HEK293 (cell line): ENCODE results near the gene WASF2.

Source experiments
- CTCF ChIA-PET: fragments of 350-600 bp; formaldehyde crosslinking; extraction: SDS; loops from one replicate; lab custom pipeline; 2021; ENCODE audit warnings: antibody characterized with exemption; lab: Yijun Ruan, JAX
- POLR2A ChIA-PET: fragments of 300-600 bp; formaldehyde crosslinking; extraction: SDS; loops from one replicate; lab custom pipeline; 2020; ENCODE audit warnings: antibody characterized with exemption, inconsistent platforms; lab: Yijun Ruan, JAX
- H3K27ac ChIP-seq: fragments of 200-500 bp; sonication (Bioruptor generic); 2 replicates; pipeline ENCODE4 v1.5.1; 2014; ENCODE audit warnings: low read depth, low read length, control low read depth, inconsistent platforms; ENCODE audit errors: extremely low read depth
- H3K36me3 ChIP-seq, 2 experiments: fragments of 200-500 bp in 1 of 2; sonication (Bioruptor generic) in 1 of 2; 1 replicate in 1 of 2; 2 replicates in 1 of 2; pipeline ENCODE4 v1.5.1; 2014 to 2017; ENCODE audit warnings: inconsistent platforms in 2 of 2, low read length in 2 of 2; ENCODE audit not compliant: control insufficient read depth in 2 of 2, insufficient read depth in 1 of 2
- H3K4me1 ChIP-seq: fragments of 200-500 bp; sonication (Bioruptor generic); 2 replicates; pipeline ENCODE4 v1.5.1; 2014; ENCODE audit warnings: mild to moderate bottlenecking, low read length, inconsistent platforms; ENCODE audit not compliant: control insufficient read depth, insufficient read depth
- H3K4me3 ChIP-seq: 2 replicates; pipeline ENCODE4 v1.5.1; 2011; ENCODE audit warnings: low read depth, mild to moderate bottlenecking, control low read depth, low read length, moderate library complexity
- H3K9me3 ChIP-seq: fragments of 200-500 bp; sonication (Bioruptor generic); 2 replicates; pipeline ENCODE4 v1.5.1; 2014; ENCODE audit warnings: low read depth, low read length, inconsistent platforms; ENCODE audit not compliant: control insufficient read depth, insufficient read depth
- GFI1B ChIP-seq: fragments of 450-650 bp; formaldehyde crosslinking; IDR thresholded peaks from 2 replicates; pipeline ENCODE4 v1.5.1; 2016; ENCODE audit warnings: missing biosample characterization, missing genetic modification characterization
- ZBTB8A ChIP-seq: fragments of 450-650 bp; formaldehyde crosslinking; IDR thresholded peaks from 2 replicates; pipeline ENCODE4 v1.5.1; 2016; ENCODE audit warnings: missing biosample characterization, missing genetic modification characterization
- ZIC2 ChIP-seq: fragments of 450-650 bp; formaldehyde crosslinking; IDR thresholded peaks from 2 replicates; pipeline ENCODE4 v1.5.1; 2016; ENCODE audit warnings: missing biosample characterization, missing genetic modification characterization
- ZNF221 ChIP-seq: fragments of 450-650 bp; formaldehyde crosslinking; IDR thresholded peaks from 2 replicates; pipeline ENCODE4 v1.5.1; 2017; ENCODE audit warnings: missing biosample characterization, missing genetic modification characterization, borderline replicate concordance
- ZNF423 ChIP-seq: fragments of 450-650 bp; formaldehyde crosslinking; IDR thresholded peaks from 2 replicates; pipeline ENCODE4 v1.5.1; 2016; ENCODE audit warnings: missing biosample characterization, missing genetic modification characterization
- ZNF544 ChIP-seq: fragments of 450-650 bp; formaldehyde crosslinking; IDR thresholded peaks from 2 replicates; pipeline ENCODE4 v1.5.0; 2017; ENCODE audit warnings: missing biosample characterization, missing genetic modification characterization
- ZNF776 ChIP-seq: fragments of 450-650 bp; formaldehyde crosslinking; IDR thresholded peaks from 2 replicates; pipeline ENCODE4 v1.5.0; 2017; ENCODE audit warnings: missing biosample characterization, missing genetic modification characterization, borderline replicate concordance
- ZNF792 ChIP-seq: fragments of 450-650 bp; formaldehyde crosslinking; IDR thresholded peaks from 2 replicates; pipeline ENCODE4 v1.5.1; 2016; ENCODE audit warnings: missing biosample characterization, missing genetic modification characterization
- ZNF830 ChIP-seq: fragments of 450-650 bp; IDR thresholded peaks from 2 replicates; pipeline ENCODE4 v1.5.0; 2018; ENCODE audit warnings: missing biosample characterization, missing genetic modification characterization, low read depth, mild to moderate bottlenecking, moderate library complexity
- ZSCAN23 ChIP-seq: fragments of 450-650 bp; formaldehyde crosslinking; IDR thresholded peaks from 2 replicates; pipeline ENCODE4 v1.5.1; 2016; ENCODE audit warnings: missing biosample characterization, missing genetic modification characterization
- ZSCAN30 ChIP-seq: fragments of 450-650 bp; IDR thresholded peaks from 2 replicates; pipeline ENCODE4 v1.5.1; 2018; ENCODE audit warnings: missing biosample characterization, mild to moderate bottlenecking, missing genetic modification characterization, moderate library complexity
- TF ChIP-seq, protein P1 (sequence below): fragments of 450-650 bp; formaldehyde crosslinking; IDR thresholded peaks from 2 replicates; pipeline ENCODE4 v1.5.1; 2016; ENCODE audit warnings: missing biosample characterization, missing genetic modification characterization
- TF ChIP-seq, protein P2 (sequence below): fragments of 450-650 bp; formaldehyde crosslinking; IDR thresholded peaks from 2 replicates; pipeline ENCODE4 v1.5.0; 2017; ENCODE audit warnings: missing biosample characterization, missing genetic modification characterization, borderline replicate concordance
- TF ChIP-seq, protein P3 (sequence below): fragments of 450-650 bp; formaldehyde crosslinking; IDR thresholded peaks from 2 replicates; pipeline ENCODE4 v1.5.1; 2017; ENCODE audit warnings: missing biosample characterization, missing genetic modification characterization
- TF ChIP-seq, protein P4 (sequence below): fragments of 450-650 bp; IDR thresholded peaks from 2 replicates; pipeline ENCODE4 v1.5.1; 2018; ENCODE audit warnings: missing biosample characterization, missing genetic modification characterization
- TF ChIP-seq, protein P5 (sequence below): fragments of 450-650 bp; formaldehyde crosslinking; IDR thresholded peaks from 2 replicates; pipeline ENCODE4 v1.5.1; 2016; ENCODE audit warnings: missing biosample characterization, missing genetic modification characterization
- TF ChIP-seq, protein P6 (sequence below): fragments of 450-650 bp; formaldehyde crosslinking; IDR thresholded peaks from 2 replicates; pipeline ENCODE4 v1.5.1; 2016; ENCODE audit warnings: missing biosample characterization, missing genetic modification characterization, borderline replicate concordance
- TF ChIP-seq, protein P7 (sequence below): fragments of 450-650 bp; formaldehyde crosslinking; IDR thresholded peaks from 2 replicates; pipeline ENCODE4 v1.5.1; 2016; ENCODE audit warnings: missing biosample characterization, missing genetic modification characterization

The WASF2 gene

DNA sequence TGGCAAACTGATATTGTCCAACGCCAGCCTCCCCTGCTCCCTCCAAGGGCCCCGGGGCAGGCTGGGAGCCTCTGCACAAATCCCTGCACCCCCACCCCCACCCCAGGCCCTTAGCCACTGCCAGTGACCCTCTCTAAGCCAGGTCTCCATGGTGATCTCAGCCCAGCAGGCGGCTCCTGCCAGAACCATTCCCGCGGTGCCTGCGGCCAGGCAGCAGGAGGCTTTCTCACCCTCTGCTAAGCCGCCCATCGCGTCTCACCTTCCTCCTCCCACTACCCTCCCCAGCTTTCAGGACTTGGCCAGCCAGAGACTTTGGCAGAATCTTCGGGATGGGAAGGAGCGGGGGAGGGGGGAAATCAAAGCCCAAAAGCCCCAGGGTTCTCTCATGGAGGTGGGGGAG, 46.8 kb upstream of the WASF2 start (continued):
- TF ChIP-seq, protein P1, sequence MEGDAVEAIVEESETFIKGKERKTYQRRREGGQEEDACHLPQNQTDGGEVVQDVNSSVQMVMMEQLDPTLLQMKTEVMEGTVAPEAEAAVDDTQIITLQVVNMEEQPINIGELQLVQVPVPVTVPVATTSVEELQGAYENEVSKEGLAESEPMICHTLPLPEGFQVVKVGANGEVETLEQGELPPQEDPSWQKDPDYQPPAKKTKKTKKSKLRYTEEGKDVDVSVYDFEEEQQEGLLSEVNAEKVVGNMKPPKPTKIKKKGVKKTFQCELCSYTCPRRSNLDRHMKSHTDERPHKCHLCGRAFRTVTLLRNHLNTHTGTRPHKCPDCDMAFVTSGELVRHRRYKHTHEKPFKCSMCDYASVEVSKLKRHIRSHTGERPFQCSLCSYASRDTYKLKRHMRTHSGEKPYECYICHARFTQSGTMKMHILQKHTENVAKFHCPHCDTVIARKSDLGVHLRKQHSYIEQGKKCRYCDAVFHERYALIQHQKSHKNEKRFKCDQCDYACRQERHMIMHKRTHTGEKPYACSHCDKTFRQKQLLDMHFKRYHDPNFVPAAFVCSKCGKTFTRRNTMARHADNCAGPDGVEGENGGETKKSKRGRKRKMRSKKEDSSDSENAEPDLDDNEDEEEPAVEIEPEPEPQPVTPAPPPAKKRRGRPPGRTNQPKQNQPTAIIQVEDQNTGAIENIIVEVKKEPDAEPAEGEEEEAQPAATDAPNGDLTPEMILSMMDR (tag by site-specific recombination): no peak
- 0 out of 2 replicates have a peak, but pooled peaks have one; percentile 62 for TF ChIP-seq ZSCAN30
- no peak for TF ChIP-seq ZNF830 (tag by site-specific recombination)
- TF ChIP-seq, protein P2, sequence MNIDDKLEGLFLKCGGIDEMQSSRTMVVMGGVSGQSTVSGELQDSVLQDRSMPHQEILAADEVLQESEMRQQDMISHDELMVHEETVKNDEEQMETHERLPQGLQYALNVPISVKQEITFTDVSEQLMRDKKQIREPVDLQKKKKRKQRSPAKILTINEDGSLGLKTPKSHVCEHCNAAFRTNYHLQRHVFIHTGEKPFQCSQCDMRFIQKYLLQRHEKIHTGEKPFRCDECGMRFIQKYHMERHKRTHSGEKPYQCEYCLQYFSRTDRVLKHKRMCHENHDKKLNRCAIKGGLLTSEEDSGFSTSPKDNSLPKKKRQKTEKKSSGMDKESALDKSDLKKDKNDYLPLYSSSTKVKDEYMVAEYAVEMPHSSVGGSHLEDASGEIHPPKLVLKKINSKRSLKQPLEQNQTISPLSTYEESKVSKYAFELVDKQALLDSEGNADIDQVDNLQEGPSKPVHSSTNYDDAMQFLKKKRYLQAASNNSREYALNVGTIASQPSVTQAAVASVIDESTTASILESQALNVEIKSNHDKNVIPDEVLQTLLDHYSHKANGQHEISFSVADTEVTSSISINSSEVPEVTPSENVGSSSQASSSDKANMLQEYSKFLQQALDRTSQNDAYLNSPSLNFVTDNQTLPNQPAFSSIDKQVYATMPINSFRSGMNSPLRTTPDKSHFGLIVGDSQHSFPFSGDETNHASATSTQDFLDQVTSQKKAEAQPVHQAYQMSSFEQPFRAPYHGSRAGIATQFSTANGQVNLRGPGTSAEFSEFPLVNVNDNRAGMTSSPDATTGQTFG (tag by site-specific recombination): no peak
- peak; percentile 94 for TF ChIP-seq ZIC2 (tag by site-specific recombination)
- TF ChIP-seq ZNF423 (tag by site-specific recombination): peak; percentile 53; the same call in 1 of the 2 replicates
- TF ChIP-seq, protein P3, sequence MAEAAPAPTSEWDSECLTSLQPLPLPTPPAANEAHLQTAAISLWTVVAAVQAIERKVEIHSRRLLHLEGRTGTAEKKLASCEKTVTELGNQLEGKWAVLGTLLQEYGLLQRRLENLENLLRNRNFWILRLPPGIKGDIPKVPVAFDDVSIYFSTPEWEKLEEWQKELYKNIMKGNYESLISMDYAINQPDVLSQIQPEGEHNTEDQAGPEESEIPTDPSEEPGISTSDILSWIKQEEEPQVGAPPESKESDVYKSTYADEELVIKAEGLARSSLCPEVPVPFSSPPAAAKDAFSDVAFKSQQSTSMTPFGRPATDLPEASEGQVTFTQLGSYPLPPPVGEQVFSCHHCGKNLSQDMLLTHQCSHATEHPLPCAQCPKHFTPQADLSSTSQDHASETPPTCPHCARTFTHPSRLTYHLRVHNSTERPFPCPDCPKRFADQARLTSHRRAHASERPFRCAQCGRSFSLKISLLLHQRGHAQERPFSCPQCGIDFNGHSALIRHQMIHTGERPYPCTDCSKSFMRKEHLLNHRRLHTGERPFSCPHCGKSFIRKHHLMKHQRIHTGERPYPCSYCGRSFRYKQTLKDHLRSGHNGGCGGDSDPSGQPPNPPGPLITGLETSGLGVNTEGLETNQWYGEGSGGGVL: peak; percentile 90
- peak; percentile 94 for TF ChIP-seq ZBTB8A (tag by site-specific recombination)
- TF ChIP-seq, all 188 proteins: peak for 15

DNA sequence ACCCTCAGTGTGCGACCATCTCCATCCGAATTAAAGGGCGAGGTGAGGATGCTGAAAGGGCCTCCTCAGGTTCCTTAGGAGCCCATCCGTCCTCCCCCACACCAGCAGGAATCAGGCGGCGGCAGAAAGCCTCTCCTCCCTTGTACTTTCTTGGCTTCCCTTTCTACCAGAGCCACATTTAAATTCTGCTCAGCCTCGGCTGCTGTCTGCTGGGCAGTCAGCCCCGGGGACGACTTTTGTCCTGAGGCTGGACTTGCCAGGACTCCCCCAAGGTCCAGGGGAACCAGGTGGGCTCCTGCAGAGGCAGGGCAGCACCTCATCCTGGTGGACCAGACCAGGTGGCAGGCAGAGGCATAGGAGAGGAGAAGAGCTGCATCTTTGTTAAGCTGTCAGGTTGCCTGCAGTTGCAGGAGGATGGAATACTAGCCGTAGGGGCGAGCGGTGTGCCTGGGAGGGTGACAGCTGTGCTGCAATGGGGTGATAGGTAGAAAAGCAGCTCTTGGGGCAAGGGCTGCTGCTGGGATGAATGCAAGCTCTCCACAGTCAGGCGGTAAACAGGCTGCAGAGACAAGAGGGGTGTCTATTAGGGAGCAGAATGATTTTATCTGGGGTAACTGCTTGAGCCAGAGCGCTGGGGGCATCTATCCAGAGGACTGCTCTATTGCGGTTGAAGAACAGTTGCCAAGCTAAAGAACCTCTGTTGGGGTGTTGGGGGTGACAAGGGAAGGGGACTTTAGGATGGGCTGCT, 46.2 kb upstream of the WASF2 start:
- Histone ChIP-seq H3K36me3 (peaks cover 0 to 18% of the 10 kb centered on the region in 2 experiments; a peak in 1 of 3 replicates), H3K4me1 (peaks cover 7% of the 10 kb centered on the region), H3K9me3 (no peaks in the 10 kb centered on the region), H3K4me3 (no peak overlapping the region), H3K27ac (no peak overlapping the region)
- CTCF ChIA-PET: interaction anchor here (0.5 to 3.3 kb wide), 9 partner anchors 15 to 141 kb away, joined by 3 to 22 read pairs (median 3); no protein-coding TSS in a partner anchor
- POLR2A ChIA-PET: interaction anchor here (0.6 to 1.2 kb wide), 3 partner anchors 39 to 123 kb away, joined by 3 to 4 read pairs (median 4); no protein-coding TSS in a partner anchor
- TF ChIP-seq, protein P4, sequence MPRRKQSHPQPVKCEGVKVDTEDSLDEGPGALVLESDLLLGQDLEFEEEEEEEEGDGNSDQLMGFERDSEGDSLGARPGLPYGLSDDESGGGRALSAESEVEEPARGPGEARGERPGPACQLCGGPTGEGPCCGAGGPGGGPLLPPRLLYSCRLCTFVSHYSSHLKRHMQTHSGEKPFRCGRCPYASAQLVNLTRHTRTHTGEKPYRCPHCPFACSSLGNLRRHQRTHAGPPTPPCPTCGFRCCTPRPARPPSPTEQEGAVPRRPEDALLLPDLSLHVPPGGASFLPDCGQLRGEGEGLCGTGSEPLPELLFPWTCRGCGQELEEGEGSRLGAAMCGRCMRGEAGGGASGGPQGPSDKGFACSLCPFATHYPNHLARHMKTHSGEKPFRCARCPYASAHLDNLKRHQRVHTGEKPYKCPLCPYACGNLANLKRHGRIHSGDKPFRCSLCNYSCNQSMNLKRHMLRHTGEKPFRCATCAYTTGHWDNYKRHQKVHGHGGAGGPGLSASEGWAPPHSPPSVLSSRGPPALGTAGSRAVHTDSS (tag by site-specific recombination): no peak
- TF ChIP-seq ZNF792 (tag by site-specific recombination) (no peak), ZNF776 (tag by site-specific recombination) (no peak), GFI1B (no peak), ZSCAN23 (tag by site-specific recombination) (no peak), ZNF221 (no peak), ZNF544 (tag by site-specific recombination) (no peak)
- TF ChIP-seq, protein P5, sequence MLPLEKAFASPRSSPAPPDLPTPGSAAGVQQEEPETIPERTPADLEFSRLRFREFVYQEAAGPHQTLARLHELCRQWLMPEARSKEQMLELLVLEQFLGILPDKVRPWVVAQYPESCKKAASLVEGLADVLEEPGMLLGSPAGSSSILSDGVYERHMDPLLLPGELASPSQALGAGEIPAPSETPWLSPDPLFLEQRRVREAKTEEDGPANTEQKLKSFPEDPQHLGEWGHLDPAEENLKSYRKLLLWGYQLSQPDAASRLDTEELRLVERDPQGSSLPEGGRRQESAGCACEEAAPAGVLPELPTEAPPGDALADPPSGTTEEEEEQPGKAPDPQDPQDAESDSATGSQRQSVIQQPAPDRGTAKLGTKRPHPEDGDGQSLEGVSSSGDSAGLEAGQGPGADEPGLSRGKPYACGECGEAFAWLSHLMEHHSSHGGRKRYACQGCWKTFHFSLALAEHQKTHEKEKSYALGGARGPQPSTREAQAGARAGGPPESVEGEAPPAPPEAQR (tag by site-specific recombination): no peak
- TF ChIP-seq, protein P6, sequence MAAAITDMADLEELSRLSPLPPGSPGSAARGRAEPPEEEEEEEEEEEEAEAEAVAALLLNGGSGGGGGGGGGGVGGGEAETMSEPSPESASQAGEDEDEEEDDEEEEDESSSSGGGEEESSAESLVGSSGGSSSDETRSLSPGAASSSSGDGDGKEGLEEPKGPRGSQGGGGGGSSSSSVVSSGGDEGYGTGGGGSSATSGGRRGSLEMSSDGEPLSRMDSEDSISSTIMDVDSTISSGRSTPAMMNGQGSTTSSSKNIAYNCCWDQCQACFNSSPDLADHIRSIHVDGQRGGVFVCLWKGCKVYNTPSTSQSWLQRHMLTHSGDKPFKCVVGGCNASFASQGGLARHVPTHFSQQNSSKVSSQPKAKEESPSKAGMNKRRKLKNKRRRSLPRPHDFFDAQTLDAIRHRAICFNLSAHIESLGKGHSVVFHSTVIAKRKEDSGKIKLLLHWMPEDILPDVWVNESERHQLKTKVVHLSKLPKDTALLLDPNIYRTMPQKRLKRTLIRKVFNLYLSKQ (tag by site-specific recombination): no peak
- TF ChIP-seq, protein P3: no peak
- TF ChIP-seq, protein P7, sequence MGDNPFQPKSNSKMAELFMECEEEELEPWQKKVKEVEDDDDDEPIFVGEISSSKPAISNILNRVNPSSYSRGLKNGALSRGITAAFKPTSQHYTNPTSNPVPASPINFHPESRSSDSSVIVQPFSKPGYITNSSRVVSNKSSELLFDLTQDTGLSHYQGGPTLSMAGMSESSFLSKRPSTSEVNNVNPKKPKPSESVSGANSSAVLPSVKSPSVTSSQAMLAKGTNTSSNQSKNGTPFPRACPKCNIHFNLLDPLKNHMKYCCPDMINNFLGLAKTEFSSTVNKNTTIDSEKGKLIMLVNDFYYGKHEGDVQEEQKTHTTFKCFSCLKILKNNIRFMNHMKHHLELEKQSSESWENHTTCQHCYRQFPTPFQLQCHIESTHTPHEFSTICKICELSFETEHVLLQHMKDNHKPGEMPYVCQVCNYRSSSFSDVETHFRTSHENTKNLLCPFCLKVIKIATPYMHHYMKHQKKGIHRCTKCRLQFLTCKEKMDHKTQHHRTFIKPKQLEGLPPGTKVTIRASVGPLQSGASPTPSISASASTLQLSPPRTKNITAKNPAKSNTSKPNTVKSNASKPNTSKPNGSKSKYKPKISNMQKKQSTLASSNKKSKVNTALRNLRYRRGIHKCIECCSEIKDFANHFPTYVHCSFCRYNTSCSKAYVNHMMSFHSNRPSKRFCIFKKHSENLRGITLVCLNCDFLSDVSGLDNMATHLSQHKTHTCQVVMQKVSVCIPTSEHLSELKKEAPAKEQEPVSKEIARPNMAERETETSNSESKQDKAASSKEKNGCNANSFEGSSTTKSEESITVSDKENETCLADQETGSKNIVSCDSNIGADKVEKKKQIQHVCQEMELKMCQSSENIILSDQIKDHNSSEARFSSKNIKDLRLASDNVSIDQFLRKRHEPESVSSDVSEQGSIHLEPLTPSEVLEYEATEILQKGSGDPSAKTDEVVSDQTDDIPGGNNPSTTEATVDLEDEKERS: no peak
